HG03280 (cell line): ENCODE measurements around the gene COQ8B.
"Not testable (repeated sequence)": the region's sequence is repeated elsewhere in the genome, so short reads cannot be mapped to it uniquely, and the experiment has no call there.

ENCODE experiments used
- ATAC-seq: cut with Tn5 transposase; IDR thresholded peaks from one replicate; pipeline ENCODE4 v1.9.1; 2021; ENCODE audit warnings: mild to moderate bottlenecking, moderate library complexity; ENCODE audit not compliant: unreplicated experiment

The COQ8B gene

GRCh38 chr19:40672573-40673299, 44.0 kb downstream of the COQ8B start:
- ATAC-seq, result no peak

- no peak for ATAC-seq
These were observed 44.6 kb downstream of the COQ8B start for GRCh38 chr19:40672038-40672437.

GRCh38 chr19:40671404-40671803, 45.3 kb downstream of the COQ8B start:
- ATAC-seq, result no peak

- no peak for ATAC-seq
These were observed 47.6 kb downstream of the COQ8B start for GRCh38 chr19:40668991-40669614.

GRCh38 chr19:40667602-40668001, 49.1 kb downstream of the COQ8B start:
- no peak for ATAC-seq

- no peak for ATAC-seq
These were observed 49.8 kb downstream of the COQ8B start for GRCh38 chr19:40666803-40667438.

- no peak for ATAC-seq
These were observed 52.7 kb downstream of the COQ8B start for GRCh38 chr19:40663695-40664692.

GRCh38 chr19:40662925-40663694, 53.6 kb downstream of the COQ8B start:
- ATAC-seq, result peak; percentile 81

- ATAC-seq, result no peak
These were observed 55.1 kb downstream of the COQ8B start for GRCh38 chr19:40661616-40662015.

- no peak for ATAC-seq
These were observed 57.1 kb downstream of the COQ8B start for GRCh38 chr19:40659566-40659965.

GRCh38 chr19:40659116-40659515, 57.6 kb downstream of the COQ8B start:
- no peak for ATAC-seq

- no peak for ATAC-seq
These were observed 58.7 kb downstream of the COQ8B start for GRCh38 chr19:40658031-40658430.

GRCh38 chr19:40655684-40656083, 61.0 kb downstream of the COQ8B start:
- not testable (repeated sequence) for ATAC-seq

- not testable (repeated sequence) for ATAC-seq
These were observed 64.4 kb downstream of the COQ8B start for GRCh38 chr19:40652303-40652702.

GRCh38 chr19:40650749-40651305, 65.9 kb downstream of the COQ8B start:
- no peak for ATAC-seq

- ATAC-seq, result not testable (repeated sequence)
These were observed 66.6 kb downstream of the COQ8B start for GRCh38 chr19:40649903-40650675.

- ATAC-seq, result no peak
These were observed 69.9 kb downstream of the COQ8B start for GRCh38 chr19:40646743-40647254.

GRCh38 chr19:40642757-40643305, 73.9 kb downstream of the COQ8B start:
- ATAC-seq, result no peak
